ENCODE measurements around the gene GALNT16.

- TF ChIP-seq EZH2 (IDR thresholded peaks at IDR 0.05): no peak
- TF ChIP-seq POLR2AphosphoS5 (IDR thresholded peaks at IDR 0.05; ENCODE audit: borderline replicate concordance, low read depth, low read length): no peak
These were observed 113.1 kb downstream of the GALNT16 start for GRCh38 chr14:69373104-69373503.

Measured in SK-N-MC (cell line).